Measurements from ENCODE around the gene WDR46. TPM values are rescaled to one million over a fixed set of nuclear protein-coding genes. Genes with fewer than 3 reads are reported as not detected.
A peak's percentile ranks its signal among the peaks of the same experiment; 100 is the strongest.

WDR46 gene
- total and polyA plus RNA-seq, 2 of the 13 experiments (the other 11 are each of a cell fraction or from before 2014, with no cell fraction given): 47.4 to 105 TPM

DNA sequence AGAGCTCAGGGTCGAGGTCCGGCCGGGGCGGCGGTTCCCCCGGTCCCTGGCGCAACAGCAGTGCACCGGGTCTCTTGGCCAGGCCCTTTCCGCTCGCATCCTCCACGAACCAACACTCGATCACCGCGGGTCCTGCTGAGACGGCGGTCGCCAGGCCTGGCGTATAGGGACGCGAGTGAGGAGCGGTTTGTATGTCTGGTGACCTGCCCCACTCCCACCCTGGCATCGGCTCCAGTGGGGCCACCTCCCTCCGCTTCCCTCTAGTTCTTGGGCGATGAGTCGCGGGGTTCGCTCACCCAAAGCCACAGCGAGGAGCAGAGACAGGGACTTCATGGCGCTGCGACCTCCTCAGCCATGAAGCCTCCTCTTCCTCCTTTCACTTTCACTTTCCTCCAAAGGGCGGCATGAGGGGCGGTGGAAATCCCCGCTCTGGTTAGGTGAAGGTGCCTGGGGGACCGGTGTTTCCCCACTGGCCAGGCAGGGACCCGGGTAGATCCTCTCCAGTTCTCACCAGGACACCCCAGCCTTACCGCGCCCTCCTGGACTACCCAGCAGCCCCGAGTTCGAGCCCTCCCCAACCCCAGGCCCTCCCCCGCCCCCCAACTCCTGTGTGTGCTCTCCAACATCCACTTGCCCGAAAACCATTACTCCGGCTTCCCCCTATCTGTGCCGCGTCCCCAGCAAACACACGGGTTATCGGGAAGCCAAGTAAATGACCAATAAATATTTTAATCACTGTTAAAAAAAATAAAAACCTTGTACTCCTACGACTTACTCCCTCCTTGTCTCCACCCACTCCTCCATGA, 24.9 kb upstream of the WDR46 start, which contains the start of gene TAPBP (continued):
- TF ChIP-seq, protein P1, sequence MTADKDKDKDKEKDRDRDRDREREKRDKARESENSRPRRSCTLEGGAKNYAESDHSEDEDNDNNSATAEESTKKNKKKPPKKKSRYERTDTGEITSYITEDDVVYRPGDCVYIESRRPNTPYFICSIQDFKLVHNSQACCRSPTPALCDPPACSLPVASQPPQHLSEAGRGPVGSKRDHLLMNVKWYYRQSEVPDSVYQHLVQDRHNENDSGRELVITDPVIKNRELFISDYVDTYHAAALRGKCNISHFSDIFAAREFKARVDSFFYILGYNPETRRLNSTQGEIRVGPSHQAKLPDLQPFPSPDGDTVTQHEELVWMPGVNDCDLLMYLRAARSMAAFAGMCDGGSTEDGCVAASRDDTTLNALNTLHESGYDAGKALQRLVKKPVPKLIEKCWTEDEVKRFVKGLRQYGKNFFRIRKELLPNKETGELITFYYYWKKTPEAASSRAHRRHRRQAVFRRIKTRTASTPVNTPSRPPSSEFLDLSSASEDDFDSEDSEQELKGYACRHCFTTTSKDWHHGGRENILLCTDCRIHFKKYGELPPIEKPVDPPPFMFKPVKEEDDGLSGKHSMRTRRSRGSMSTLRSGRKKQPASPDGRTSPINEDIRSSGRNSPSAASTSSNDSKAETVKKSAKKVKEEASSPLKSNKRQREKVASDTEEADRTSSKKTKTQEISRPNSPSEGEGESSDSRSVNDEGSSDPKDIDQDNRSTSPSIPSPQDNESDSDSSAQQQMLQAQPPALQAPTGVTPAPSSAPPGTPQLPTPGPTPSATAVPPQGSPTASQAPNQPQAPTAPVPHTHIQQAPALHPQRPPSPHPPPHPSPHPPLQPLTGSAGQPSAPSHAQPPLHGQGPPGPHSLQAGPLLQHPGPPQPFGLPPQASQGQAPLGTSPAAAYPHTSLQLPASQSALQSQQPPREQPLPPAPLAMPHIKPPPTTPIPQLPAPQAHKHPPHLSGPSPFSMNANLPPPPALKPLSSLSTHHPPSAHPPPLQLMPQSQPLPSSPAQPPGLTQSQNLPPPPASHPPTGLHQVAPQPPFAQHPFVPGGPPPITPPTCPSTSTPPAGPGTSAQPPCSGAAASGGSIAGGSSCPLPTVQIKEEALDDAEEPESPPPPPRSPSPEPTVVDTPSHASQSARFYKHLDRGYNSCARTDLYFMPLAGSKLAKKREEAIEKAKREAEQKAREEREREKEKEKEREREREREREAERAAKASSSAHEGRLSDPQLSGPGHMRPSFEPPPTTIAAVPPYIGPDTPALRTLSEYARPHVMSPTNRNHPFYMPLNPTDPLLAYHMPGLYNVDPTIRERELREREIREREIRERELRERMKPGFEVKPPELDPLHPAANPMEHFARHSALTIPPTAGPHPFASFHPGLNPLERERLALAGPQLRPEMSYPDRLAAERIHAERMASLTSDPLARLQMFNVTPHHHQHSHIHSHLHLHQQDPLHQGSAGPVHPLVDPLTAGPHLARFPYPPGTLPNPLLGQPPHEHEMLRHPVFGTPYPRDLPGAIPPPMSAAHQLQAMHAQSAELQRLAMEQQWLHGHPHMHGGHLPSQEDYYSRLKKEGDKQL (CRISPR knock-in tag; IDR thresholded peaks at IDR 0.05; ENCODE audit: low read depth): no peak
- TF ChIP-seq NONO (IDR thresholded peaks at IDR 0.05) (no peak), NONO (CRISPR knock-in tag; conservative IDR thresholded peaks at IDR 0.05) (peak; percentile 65; the same call in 1 of the 2 replicates), SRSF9 (IDR thresholded peaks at IDR 0.05; ENCODE audit: borderline replicate concordance, insufficient read depth, low read depth, low read length, poor library complexity, severe bottlenecking) (no peak), ZNF713 (CRISPR knock-in tag; IDR thresholded peaks at IDR 0.05) (no peak), ZNF343 (CRISPR knock-in tag; IDR thresholded peaks at IDR 0.05) (no peak), RFXAP (CRISPR knock-in tag; IDR thresholded peaks at IDR 0.05; ENCODE audit: borderline replicate concordance) (no peak), GLI4 (CRISPR knock-in tag; IDR thresholded peaks at IDR 0.05; ENCODE audit: borderline replicate concordance) (no peak), ZNF350 (CRISPR knock-in tag; IDR thresholded peaks at IDR 0.05; ENCODE audit: borderline replicate concordance, low read depth) (0 out of 2 replicates have a peak, but pooled peaks have one; percentile 5), PCBP2 (optimal IDR thresholded peaks at IDR 0.05; ENCODE audit: low read depth, low read length, poor library complexity, severe bottlenecking) (no peak), CREM (IDR thresholded peaks at IDR 0.05) (no peak), CREM (CRISPR knock-in tag; IDR thresholded peaks at IDR 0.05) (no peak), HOXD1 (CRISPR knock-in tag; IDR thresholded peaks at IDR 0.05) (no peak), ZNF891 (CRISPR knock-in tag; IDR thresholded peaks at IDR 0.05) (peak; percentile 64), ZNF484 (CRISPR knock-in tag; IDR thresholded peaks at IDR 0.05; ENCODE audit: borderline replicate concordance, low read depth) (no peak), KLF6 (CRISPR knock-in tag; IDR thresholded peaks at IDR 0.05) (0 out of 2 replicates have a peak, but pooled peaks have one; percentile 39), ATF7-NPFF (CRISPR knock-in tag; IDR thresholded peaks at IDR 0.05; ENCODE audit: low read depth) (peak; percentile 53; the same call in 1 of the 2 replicates), ZNF749 (CRISPR knock-in tag; IDR thresholded peaks at IDR 0.05; ENCODE audit: borderline replicate concordance) (0 out of 2 replicates have a peak, but pooled peaks have one; percentile 77)
- TF ChIP-seq, protein P2, sequence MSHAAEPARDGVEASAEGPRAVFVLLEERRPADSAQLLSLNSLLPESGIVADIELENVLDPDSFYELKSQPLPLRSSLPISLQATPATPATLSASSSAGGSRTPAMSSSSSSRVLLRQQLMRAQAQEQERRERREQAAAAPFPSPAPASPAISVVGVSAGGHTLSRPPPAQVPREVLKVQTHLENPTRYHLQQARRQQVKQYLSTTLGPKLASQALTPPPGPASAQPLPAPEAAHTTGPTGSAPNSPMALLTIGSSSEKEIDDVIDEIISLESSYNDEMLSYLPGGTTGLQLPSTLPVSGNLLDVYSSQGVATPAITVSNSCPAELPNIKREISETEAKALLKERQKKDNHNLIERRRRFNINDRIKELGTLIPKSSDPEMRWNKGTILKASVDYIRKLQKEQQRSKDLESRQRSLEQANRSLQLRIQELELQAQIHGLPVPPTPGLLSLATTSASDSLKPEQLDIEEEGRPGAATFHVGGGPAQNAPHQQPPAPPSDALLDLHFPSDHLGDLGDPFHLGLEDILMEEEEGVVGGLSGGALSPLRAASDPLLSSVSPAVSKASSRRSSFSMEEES (CRISPR knock-in tag; IDR thresholded peaks at IDR 0.05): peak; percentile 57; the same call in 1 of the 2 replicates
